ENCODE measurements around the gene AKTIP.

GRCh38 chr16:53530046-53530445 lies 27.0 kb upstream of the AKTIP start:
- TF ChIP-seq CBX2 (IDR thresholded peaks at IDR 0.05; ENCODE audit: insufficient read depth, low read length, poor library complexity, severe bottlenecking), result no peak
- no peak for TF ChIP-seq ZNF408 (CRISPR knock-in tag; IDR thresholded peaks at IDR 0.05; ENCODE audit: low read depth)
- TF ChIP-seq HCFC1 (IDR thresholded peaks at IDR 0.05; ENCODE audit: low read depth, low read length), result no peak
- no peak for TF ChIP-seq NUFIP1 (IDR thresholded peaks at IDR 0.05; ENCODE audit: partially characterized antibody)
- TF ChIP-seq MBD1 (CRISPR knock-in tag; IDR thresholded peaks at IDR 0.05), result no peak
- no peak for TF ChIP-seq PTBP1 (IDR thresholded peaks at IDR 0.05; ENCODE audit: low read depth, low read length)
- TF ChIP-seq ZNF316 (IDR thresholded peaks at IDR 0.05), result no peak
- TF ChIP-seq, protein P1, sequence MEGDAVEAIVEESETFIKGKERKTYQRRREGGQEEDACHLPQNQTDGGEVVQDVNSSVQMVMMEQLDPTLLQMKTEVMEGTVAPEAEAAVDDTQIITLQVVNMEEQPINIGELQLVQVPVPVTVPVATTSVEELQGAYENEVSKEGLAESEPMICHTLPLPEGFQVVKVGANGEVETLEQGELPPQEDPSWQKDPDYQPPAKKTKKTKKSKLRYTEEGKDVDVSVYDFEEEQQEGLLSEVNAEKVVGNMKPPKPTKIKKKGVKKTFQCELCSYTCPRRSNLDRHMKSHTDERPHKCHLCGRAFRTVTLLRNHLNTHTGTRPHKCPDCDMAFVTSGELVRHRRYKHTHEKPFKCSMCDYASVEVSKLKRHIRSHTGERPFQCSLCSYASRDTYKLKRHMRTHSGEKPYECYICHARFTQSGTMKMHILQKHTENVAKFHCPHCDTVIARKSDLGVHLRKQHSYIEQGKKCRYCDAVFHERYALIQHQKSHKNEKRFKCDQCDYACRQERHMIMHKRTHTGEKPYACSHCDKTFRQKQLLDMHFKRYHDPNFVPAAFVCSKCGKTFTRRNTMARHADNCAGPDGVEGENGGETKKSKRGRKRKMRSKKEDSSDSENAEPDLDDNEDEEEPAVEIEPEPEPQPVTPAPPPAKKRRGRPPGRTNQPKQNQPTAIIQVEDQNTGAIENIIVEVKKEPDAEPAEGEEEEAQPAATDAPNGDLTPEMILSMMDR (IDR thresholded peaks at IDR 0.05 in 2 of 3, conservative IDR thresholded peaks at IDR 0.05 in 1 of 3; ENCODE audit: insufficient read depth in 2 of 3, low read depth in 1 of 3, low read length in 3 of 3), result no peak
- no peak for TF ChIP-seq PHF20 (IDR thresholded peaks at IDR 0.05; ENCODE audit: partially characterized antibody)
- no peak for TF ChIP-seq MXI1 (IDR thresholded peaks at IDR 0.05; ENCODE audit: low read depth, low read length)
